SU-DHL-6 (cell line): ENCODE measurements around the gene AGAP1.

ENCODE experiments used
- CTCF ChIP-seq: fragments of 200-600 bp; sonication (generic); IDR thresholded peaks from one replicate; pipeline ENCODE4 v1.5.1; 2017; ENCODE audit warnings: antibody characterized with exemption, mild to moderate bottlenecking, low read length, moderate library complexity; ENCODE audit not compliant: insufficient read depth, poor library complexity, severe bottlenecking
- EZH2phosphoT487 ChIP-seq: fragments of 200-600 bp; sonication (generic), shearing (Covaris generic); conservative IDR thresholded peaks from 2 replicates; pipeline ENCODE4 v1.6.1; 2018; ENCODE audit warnings: mild to moderate bottlenecking, antibody characterized with exemption, low read length, moderate library complexity, mixed read lengths

GRCh38 chr2:235848055-235848454, 354.2 kb downstream of the AGAP1 start:
- TF ChIP-seq CTCF (no peak), EZH2phosphoT487 (no peak)
